ENCODE measurements around the gene RAB31.

Gene RAB31

GRCh38 chr18:9905401-9905922 lies 197.4 kb downstream of the RAB31 start:
- H4K20me1 ChIP-seq: no peaks in the 10 kb centered on the region
- H3K4me3 ChIP-seq: no peak overlapping the region
- TF ChIP-seq Cebpa-rat (IDR thresholded peaks at IDR 0.05): 0 out of 22 replicates have a peak, but pooled peaks of 1 of the 11 experiments have one; percentile 22
- H3K27me3 ChIP-seq: no peaks in the 10 kb centered on the region
- no peak overlapping the region for H3K4me2 ChIP-seq
- H3K27ac ChIP-seq: no peak overlapping the region
- no peak overlapping the region for H3K9ac ChIP-seq
- no peaks in the 10 kb centered on the region; a peak in 3 of 20 replicates for H3K4me1 ChIP-seq
- no peaks in the 10 kb centered on the region for H3K9me3 ChIP-seq (replicated peaks in 1 of 11)
- H3K36me3 ChIP-seq: no peaks in the 10 kb centered on the region

- H3K9me3 ChIP-seq (replicated peaks in 1 of 11): no peaks in the 10 kb centered on the region
- no peaks in the 10 kb centered on the region for H3K36me3 ChIP-seq
- H3K4me2 ChIP-seq: no peak overlapping the region
- no peaks in the 10 kb centered on the region for H4K20me1 ChIP-seq
- H3K4me1 ChIP-seq: no peaks in the 10 kb centered on the region; a peak in 3 of 20 replicates
- H3K9ac ChIP-seq: no peak overlapping the region
- H3K27me3 ChIP-seq: no peaks in the 10 kb centered on the region
- no peak overlapping the region for H3K4me3 ChIP-seq
- H3K27ac ChIP-seq: no peak overlapping the region
- TF ChIP-seq Cebpa-rat (IDR thresholded peaks at IDR 0.05): no peak
These were observed 198.4 kb downstream of the RAB31 start for GRCh38 chr18:9906481-9906880.

DNA sequence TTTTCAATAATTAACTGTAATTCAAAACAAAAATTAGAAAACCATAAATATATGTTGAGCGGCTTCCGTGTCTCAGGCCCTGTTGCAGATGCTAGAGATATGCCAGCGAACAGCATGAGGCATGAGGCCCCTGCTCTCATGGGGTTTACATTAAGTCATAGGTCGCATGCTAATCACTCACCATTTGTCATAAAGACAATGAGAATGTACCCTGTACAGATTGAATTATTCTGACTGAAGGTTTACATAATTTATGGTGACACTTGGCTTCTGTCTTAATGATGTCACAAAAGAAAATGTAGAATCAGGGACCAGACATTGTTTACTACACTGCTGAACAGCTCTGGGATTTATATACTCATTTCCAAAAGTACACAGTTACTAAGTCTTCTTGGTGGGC lies 199.8 kb downstream of the RAB31 start:
- H3K4me3 ChIP-seq: no peak overlapping the region
- TF ChIP-seq Cebpa-rat (IDR thresholded peaks at IDR 0.05): no peak
- H3K4me1 ChIP-seq: peaks cover under 1 to 2% (median 1%) of the 10 kb centered on the region in 10 experiments; a peak in 16 of 20 replicates
- no peak overlapping the region for H3K27ac ChIP-seq
- peaks cover 0 to 8% (median 6%) of the 10 kb centered on the region in 11 experiments; a peak in 11 of 22 replicates for H3K9me3 ChIP-seq (replicated peaks in 1 of 11)
- no peaks in the 10 kb centered on the region for H4K20me1 ChIP-seq
- H3K9ac ChIP-seq: no peak overlapping the region
- no peak overlapping the region for H3K4me2 ChIP-seq
- no peaks in the 10 kb centered on the region for H3K27me3 ChIP-seq
- no peaks in the 10 kb centered on the region for H3K36me3 ChIP-seq

DNA sequence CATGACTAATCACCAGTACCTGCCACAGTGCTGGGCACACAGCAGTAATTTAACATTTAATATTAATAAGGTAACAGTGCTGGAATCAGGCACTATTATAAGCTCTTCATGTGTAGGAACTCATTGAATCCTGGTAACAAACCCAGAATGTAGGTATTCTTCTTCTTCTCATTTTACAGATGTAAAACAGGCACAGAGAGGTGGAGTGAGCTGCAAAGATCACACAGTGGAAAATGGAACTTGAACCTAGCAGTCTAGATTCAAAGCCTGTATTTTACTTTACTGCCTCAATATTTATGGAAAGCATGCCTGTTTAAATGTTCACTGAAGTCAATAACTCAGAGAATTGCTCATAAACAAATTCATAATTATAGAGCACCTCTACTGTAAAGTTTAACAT lies 202.0 kb downstream of the RAB31 start:
- TF ChIP-seq Cebpa-rat (IDR thresholded peaks at IDR 0.05): no peak
- Histone ChIP-seq H3K9me3 (replicated peaks in 1 of 11) (peaks cover 0 to 8% (median 6%) of the 10 kb centered on the region in 11 experiments; a peak in 11 of 22 replicates), H3K4me2 (no peak overlapping the region), H3K4me3 (no peak overlapping the region), H3K27ac (no peak overlapping the region), H4K20me1 (peaks cover 3 to 7% (median 6%) of the 10 kb centered on the region in 11 experiments; a peak in 21 of 22 replicates), H3K4me1 (peaks cover 4 to 6% (median 5%) of the 10 kb centered on the region in 10 experiments; a peak in 15 of 20 replicates), H3K27me3 (no peaks in the 10 kb centered on the region), H3K36me3 (no peaks in the 10 kb centered on the region), H3K9ac (no peak overlapping the region)

DNA sequence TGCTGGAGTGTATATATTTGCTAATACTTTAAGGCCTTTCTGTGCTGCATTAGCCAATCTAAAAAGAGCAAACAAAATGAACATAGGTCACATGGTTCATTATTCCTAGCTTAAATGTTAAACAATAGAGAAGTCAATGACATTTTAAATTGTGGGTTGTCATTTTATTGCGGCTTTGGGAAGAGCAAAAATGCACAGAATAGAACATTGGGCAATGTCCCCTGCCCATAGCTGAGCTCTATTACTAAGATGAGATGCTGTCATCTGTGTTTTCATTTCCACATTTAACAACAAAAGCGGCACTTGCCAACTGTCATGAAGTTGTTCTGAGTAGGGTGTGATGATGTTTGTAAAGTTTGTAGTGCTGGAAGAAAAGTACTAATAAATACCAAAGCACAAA lies 202.6 kb downstream of the RAB31 start:
- Histone ChIP-seq H3K9ac (no peak overlapping the region), H3K4me3 (no peak overlapping the region), H3K4me1 (peaks cover 4 to 8% (median 7%) of the 10 kb centered on the region in 10 experiments; a peak in 18 of 20 replicates), H3K36me3 (no peaks in the 10 kb centered on the region), H3K27ac (no peak overlapping the region), H3K9me3 (replicated peaks in 1 of 11) (peaks cover 0 to 8% (median 6%) of the 10 kb centered on the region in 11 experiments; a peak in 11 of 22 replicates), H4K20me1 (peaks cover 9 to 12% (median 12%) of the 10 kb centered on the region in 11 experiments; a peak in 21 of 22 replicates), H3K4me2 (no peak overlapping the region), H3K27me3 (no peaks in the 10 kb centered on the region)
- no peak for TF ChIP-seq Cebpa-rat (IDR thresholded peaks at IDR 0.05)

GRCh38 chr18:9911226-9911625 lies 203.1 kb downstream of the RAB31 start:
- peaks cover 15 to 18% (median 17%) of the 10 kb centered on the region in 11 experiments; a peak in 21 of 22 replicates for H4K20me1 ChIP-seq
- no peak overlapping the region for H3K4me3 ChIP-seq
- no peak for TF ChIP-seq Cebpa-rat (IDR thresholded peaks at IDR 0.05)
- H3K9me3 ChIP-seq (replicated peaks in 1 of 11): peaks cover 0 to 8% (median 6%) of the 10 kb centered on the region in 11 experiments; a peak in 11 of 22 replicates
- H3K4me1 ChIP-seq: peaks cover 5 to 14% (median 12%) of the 10 kb centered on the region in 10 experiments; a peak in 19 of 20 replicates
- no peak overlapping the region for H3K9ac ChIP-seq
- H3K27ac ChIP-seq: no peak overlapping the region
- no peaks in the 10 kb centered on the region for H3K36me3 ChIP-seq
- no peaks in the 10 kb centered on the region for H3K27me3 ChIP-seq
- H3K4me2 ChIP-seq: no peak overlapping the region
